Mesenteric fat pad (tissue), 1 donor: Measurements from ENCODE around the gene NPTXR. TPM values are rescaled to one million over a fixed set of nuclear protein-coding genes. Genes with fewer than 3 reads are reported as not detected.

Experiments used
- DNase-seq: peaks from one replicate; pipeline ENCODE4 v3.0.0-alpha.2; 2020; ENCODE audit warnings: low spot score
- total RNA-seq: library from RNA; stranded (reverse); fragmentation: NEBNext Ultra II Directional; extraction: Animal tissue kit (Norgen Biotek cat#: 25700); gene quantifications from one replicate; pipeline ENCODE4 v1.2.1, GENCODE V29; 2021
- donor health status: DM: yes; HTN: yes; CAD: no.

NPTXR gene
- total RNA-seq, 1 donor from 2014 or later = 5.5 TPM

- DNase-seq = no peak
These were observed 9.4 kb upstream of the NPTXR start for GRCh38 chr22:38853196-38853651.

- DNase-seq = no peak
These were observed 8.7 kb upstream of the NPTXR start for GRCh38 chr22:38852522-38852921.

- DNase-seq = no peak
These were observed 7.4 kb upstream of the NPTXR start for GRCh38 chr22:38850941-38851849.

GRCh38 chr22:38850399-38850798, 6.6 kb upstream of the NPTXR start:
- DNase-seq = no peak

- DNase-seq = no peak
These were observed 6.0 kb upstream of the NPTXR start for GRCh38 chr22:38849811-38850210.

- no peak for DNase-seq
These were observed 2.6 kb upstream of the NPTXR start for GRCh38 chr22:38846412-38846811.

- no peak for DNase-seq
These were observed 1.3 kb upstream of the NPTXR start for GRCh38 chr22:38845004-38845740.

- DNase-seq = no peak
These were observed 631 bp upstream of the NPTXR start for GRCh38 chr22:38844315-38845003.

GRCh38 chr22:38843201-38843656, 599 bp downstream of the NPTXR start:
- no peak for DNase-seq

- no peak for DNase-seq
These were observed 1.2 kb downstream of the NPTXR start for GRCh38 chr22:38842512-38843200.

- no peak for DNase-seq
These were observed 2.2 kb downstream of the NPTXR start for GRCh38 chr22:38841635-38842034.

GRCh38 chr22:38841211-38841610, 2.6 kb downstream of the NPTXR start:
- DNase-seq = no peak

GRCh38 chr22:38840129-38840528, 3.7 kb downstream of the NPTXR start:
- no peak for DNase-seq

GRCh38 chr22:38839686-38840085, 4.1 kb downstream of the NPTXR start:
- no peak for DNase-seq

- no peak for DNase-seq
These were observed 6.4 kb downstream of the NPTXR start for GRCh38 chr22:38837414-38837928.

- DNase-seq = no peak
These were observed 7.9 kb downstream of the NPTXR start for GRCh38 chr22:38835888-38836301.

GRCh38 chr22:38834991-38835390, 8.8 kb downstream of the NPTXR start:
- no peak for DNase-seq

- no peak for DNase-seq
These were observed 9.4 kb downstream of the NPTXR start for GRCh38 chr22:38834215-38834953.

- DNase-seq = no peak
These were observed 10.8 kb downstream of the NPTXR start for GRCh38 chr22:38833061-38833460.
